OCI-LY3 (cell line): ENCODE results near the gene PDZD7.

Source experiments
- H2AFZ ChIP-seq: fragments of 200-600, 300-600 bp; shearing (Covaris generic); 2 replicates; pipeline ENCODE4 v1.6.0; 2014; ENCODE audit warnings: antibody characterized with exemption, low read depth, low read length
- H3K27ac ChIP-seq: fragments of 200-600, 300-600 bp; sonication (generic); 2 replicates; pipeline ENCODE4 v1.5.1; 2014; ENCODE audit warnings: mild to moderate bottlenecking, low read length, moderate library complexity, mixed read lengths
- H3K27me3 ChIP-seq: fragments of 200-600, 300-600 bp; sonication (generic); 2 replicates; pipeline ENCODE4 v1.6.1; 2014; ENCODE audit warnings: low read depth, low read length, mixed read lengths
- H3K36me3 ChIP-seq: fragments of 200-600, 300-600 bp; sonication (generic); replicated peaks from 2 replicates; pipeline ENCODE3; 2014; ENCODE audit warnings: low read depth, low read length, mixed read lengths
- H3K4me1 ChIP-seq: fragments of 300-600, 200-600 bp; sonication (generic); 2 replicates; pipeline ENCODE4 v1.6.1; 2014; ENCODE audit warnings: low read length, mixed read lengths
- H3K4me2 ChIP-seq: fragments of 200-600, 300-600 bp; sonication (generic); 2 replicates; pipeline ENCODE4 v1.6.1; 2014; ENCODE audit warnings: low read length, mixed read lengths
- H3K4me3 ChIP-seq: fragments of 300-600, 200-600 bp; sonication (generic); 2 replicates; pipeline ENCODE4 v1.5.1; 2014; ENCODE audit warnings: antibody characterized with exemption, mild to moderate bottlenecking, low read length, moderate library complexity
- H3K79me2 ChIP-seq: fragments of 300-600, 200-600 bp; shearing (Covaris generic); 2 replicates; pipeline ENCODE4 v1.6.1; 2014; ENCODE audit warnings: mild to moderate bottlenecking, low read length, mixed read lengths
- H3K9ac ChIP-seq: fragments of 300-600, 200-600 bp; shearing (Covaris generic); 2 replicates; pipeline ENCODE4 v1.6.0; 2014; ENCODE audit warnings: mild to moderate bottlenecking, low read length, moderate library complexity
- H3K9me3 ChIP-seq: fragments of 200-600, 300-600 bp; shearing (Covaris generic); 2 replicates; pipeline ENCODE4 v1.6.1; 2014; ENCODE audit warnings: low read length, mixed read lengths; ENCODE audit not compliant: insufficient read depth
- H4K20me1 ChIP-seq: fragments of 200-600, 300-600 bp; sonication (generic); 2 replicates; pipeline ENCODE4 v1.6.1; 2016; ENCODE audit warnings: low read length, mixed read lengths; ENCODE audit not compliant: insufficient read depth
- EZH2phosphoT487 ChIP-seq: fragments of 200-600 bp; shearing (Covaris generic); IDR thresholded peaks from 2 replicates; pipeline ENCODE4 v1.6.1; 2018; ENCODE audit warnings: antibody characterized with exemption, mixed run types, low read depth
- TF ChIP-seq, protein P1 (sequence below): fragments of 200-600, 300-600 bp; sonication (generic); IDR thresholded peaks from 2 replicates; pipeline ENCODE4 v1.5.1; 2014; ENCODE audit warnings: antibody characterized with exemption, low read length, low read depth

The PDZD7 gene

DNA sequence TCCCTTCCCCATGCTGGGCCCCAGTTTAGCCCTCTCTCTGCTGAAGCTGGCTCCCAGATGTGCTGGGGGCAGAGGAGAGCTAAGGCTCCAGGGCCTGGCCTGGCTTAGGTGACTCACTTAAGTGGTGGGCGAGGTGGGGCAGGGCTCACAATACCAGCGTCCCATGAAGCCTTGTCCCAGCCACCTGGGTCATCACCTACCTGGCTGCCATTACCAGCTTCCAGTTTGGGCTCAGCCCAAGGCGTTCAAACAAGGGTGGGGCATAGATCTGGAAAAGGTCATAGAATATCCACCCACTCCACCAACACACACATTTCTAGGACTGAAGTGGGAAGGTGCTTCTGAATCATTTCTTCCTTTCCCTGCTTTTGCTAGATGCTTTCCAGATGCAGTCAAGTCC, 39.2 kb upstream of the PDZD7 start:
- Histone ChIP-seq H3K4me1 (peaks cover 25% of the 10 kb centered on the region), H2AFZ (no peak overlapping the region)

DNA sequence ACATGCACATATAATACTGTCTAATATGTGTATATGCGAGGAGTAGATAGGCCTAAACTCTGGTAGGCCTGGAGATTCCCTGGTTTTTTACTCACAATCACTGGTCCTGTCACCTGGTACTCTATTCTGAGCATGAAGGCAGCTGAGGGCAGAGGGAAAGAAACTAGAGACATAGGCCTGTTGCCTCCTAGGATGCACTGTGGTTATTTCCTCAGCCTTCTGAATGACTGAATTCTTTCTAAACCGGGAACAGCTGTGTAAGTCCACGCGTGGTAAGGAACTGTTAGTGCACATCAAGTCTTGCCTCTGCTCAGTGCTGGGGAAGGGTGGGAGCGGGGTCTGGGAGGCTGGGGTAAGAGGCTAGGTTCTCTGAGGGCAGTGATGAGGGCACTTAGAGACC, 38.5 kb upstream of the PDZD7 start:
- no peaks in the 10 kb centered on the region for H3K79me2 ChIP-seq
- H3K27ac ChIP-seq, result no peak overlapping the region
- no peak overlapping the region for H3K4me3 ChIP-seq
- no peaks in the 10 kb centered on the region for H3K9me3 ChIP-seq
- peaks cover 25% of the 10 kb centered on the region for H3K4me1 ChIP-seq
- no peak overlapping the region for H3K9ac ChIP-seq
- H4K20me1 ChIP-seq, result no peaks in the 10 kb centered on the region
- no peaks in the 10 kb centered on the region for H3K36me3 ChIP-seq
- H2AFZ ChIP-seq, result no peak overlapping the region
- no peak overlapping the region for H3K4me2 ChIP-seq
- TF ChIP-seq, protein P1, sequence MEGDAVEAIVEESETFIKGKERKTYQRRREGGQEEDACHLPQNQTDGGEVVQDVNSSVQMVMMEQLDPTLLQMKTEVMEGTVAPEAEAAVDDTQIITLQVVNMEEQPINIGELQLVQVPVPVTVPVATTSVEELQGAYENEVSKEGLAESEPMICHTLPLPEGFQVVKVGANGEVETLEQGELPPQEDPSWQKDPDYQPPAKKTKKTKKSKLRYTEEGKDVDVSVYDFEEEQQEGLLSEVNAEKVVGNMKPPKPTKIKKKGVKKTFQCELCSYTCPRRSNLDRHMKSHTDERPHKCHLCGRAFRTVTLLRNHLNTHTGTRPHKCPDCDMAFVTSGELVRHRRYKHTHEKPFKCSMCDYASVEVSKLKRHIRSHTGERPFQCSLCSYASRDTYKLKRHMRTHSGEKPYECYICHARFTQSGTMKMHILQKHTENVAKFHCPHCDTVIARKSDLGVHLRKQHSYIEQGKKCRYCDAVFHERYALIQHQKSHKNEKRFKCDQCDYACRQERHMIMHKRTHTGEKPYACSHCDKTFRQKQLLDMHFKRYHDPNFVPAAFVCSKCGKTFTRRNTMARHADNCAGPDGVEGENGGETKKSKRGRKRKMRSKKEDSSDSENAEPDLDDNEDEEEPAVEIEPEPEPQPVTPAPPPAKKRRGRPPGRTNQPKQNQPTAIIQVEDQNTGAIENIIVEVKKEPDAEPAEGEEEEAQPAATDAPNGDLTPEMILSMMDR, result no peak
- no peak for TF ChIP-seq EZH2phosphoT487
- H3K27me3 ChIP-seq, result no peaks in the 10 kb centered on the region; the same call in 1 of the 2 replicates

More for the DNA sequence above, 39.2 kb upstream of the PDZD7 start:
- no peaks in the 10 kb centered on the region for H3K36me3 ChIP-seq
- TF ChIP-seq, protein P1, result no peak
- TF ChIP-seq EZH2phosphoT487, result no peak
- H3K9ac ChIP-seq, result no peak overlapping the region
- no peak overlapping the region for H3K4me3 ChIP-seq
- no peaks in the 10 kb centered on the region for H3K79me2 ChIP-seq
- H3K27ac ChIP-seq, result no peak overlapping the region
- no peaks in the 10 kb centered on the region for H3K9me3 ChIP-seq
- H3K27me3 ChIP-seq, result no peaks in the 10 kb centered on the region; the same call in 1 of the 2 replicates
- H3K4me2 ChIP-seq, result no peak overlapping the region
- no peaks in the 10 kb centered on the region for H4K20me1 ChIP-seq

DNA sequence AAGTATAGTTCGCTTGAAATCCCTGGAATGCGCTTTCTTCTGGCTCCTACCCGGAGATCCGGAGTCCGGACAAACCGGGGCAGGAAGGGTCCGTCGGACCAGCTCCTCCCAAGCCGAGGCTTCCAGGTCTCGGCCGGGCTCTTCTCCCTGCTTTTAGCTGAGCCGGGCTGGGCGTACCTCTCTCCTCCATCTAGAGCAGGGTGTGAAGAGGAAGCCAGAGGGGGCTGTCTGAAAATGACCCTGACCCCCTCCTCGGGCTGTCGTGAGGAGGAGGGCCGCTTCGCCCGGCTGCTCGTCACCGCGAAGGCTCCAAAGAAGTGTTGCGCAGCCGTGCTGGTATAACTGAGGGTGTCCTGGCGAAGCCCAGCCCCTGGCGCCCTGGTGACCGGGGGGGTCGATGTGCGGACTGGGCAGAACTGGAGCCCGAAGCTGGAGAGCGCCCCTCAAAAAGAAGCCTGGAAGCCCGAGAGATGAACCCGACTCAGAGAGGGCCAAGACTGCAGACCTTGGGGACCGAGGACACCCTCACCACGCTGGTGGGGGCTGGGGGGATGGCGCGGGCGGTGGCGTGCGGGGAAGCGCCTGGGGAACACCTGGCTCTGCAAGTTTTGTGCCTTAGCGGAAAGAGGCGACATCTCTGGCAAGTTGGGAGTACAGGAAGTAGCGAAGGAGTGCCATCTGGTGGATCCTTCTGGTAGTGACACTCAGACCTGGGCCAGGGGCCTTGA, 36.6 kb upstream of the PDZD7 start:
- Histone ChIP-seq H3K27ac (no peak overlapping the region), H3K4me3 (peak overlapping the region; percentile 82), H3K79me2 (no peaks in the 10 kb centered on the region), H3K9me3 (no peaks in the 10 kb centered on the region), H3K4me2 (peak overlapping the region; percentile 95), H2AFZ (peak overlapping the region; percentile 69), H3K9ac (peak overlapping the region; percentile 69), H4K20me1 (no peaks in the 10 kb centered on the region), H3K36me3 (no peaks in the 10 kb centered on the region), H3K4me1 (peaks cover 36% of the 10 kb centered on the region), H3K27me3 (no peaks in the 10 kb centered on the region; the same call in 1 of the 2 replicates)
- TF ChIP-seq, protein P1, result peak; percentile 70
- TF ChIP-seq EZH2phosphoT487, result no peak

DNA sequence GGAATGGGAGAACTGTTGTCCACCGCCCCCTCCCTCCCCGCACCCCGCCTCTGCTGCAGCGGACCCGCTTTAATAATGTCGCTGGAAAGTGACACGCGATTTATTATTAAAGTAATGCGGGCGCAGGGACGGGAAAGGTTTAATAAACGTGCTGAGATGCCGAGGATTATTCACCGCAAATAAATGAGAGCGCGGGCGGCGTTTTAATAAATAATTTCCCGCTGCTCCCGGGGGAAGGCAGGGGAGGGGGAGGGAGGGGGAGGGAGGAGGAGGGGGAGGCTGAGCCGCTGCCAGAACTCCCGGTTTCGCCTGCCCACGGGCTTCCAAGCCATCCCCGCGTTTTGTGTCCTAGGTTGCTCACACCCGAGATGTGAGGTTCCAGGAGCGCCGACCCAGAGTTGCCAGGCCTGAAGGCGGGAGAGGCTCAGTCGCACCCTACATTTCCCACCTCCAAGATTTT, 36.0 kb upstream of the PDZD7 start:
- no peaks in the 10 kb centered on the region for H3K9me3 ChIP-seq
- H3K4me2 ChIP-seq, result peak overlapping the region; percentile 95
- peak overlapping the region; percentile 69 for H2AFZ ChIP-seq

More for the DNA sequence above, 36.0 kb upstream of the PDZD7 start:
- H3K27me3 ChIP-seq, result no peaks in the 10 kb centered on the region; the same call in 1 of the 2 replicates
- H3K4me1 ChIP-seq, result peaks cover 36% of the 10 kb centered on the region
- H3K36me3 ChIP-seq, result no peaks in the 10 kb centered on the region
- H3K4me3 ChIP-seq, result peak overlapping the region; percentile 82
- peak overlapping the region; percentile 69 for H3K9ac ChIP-seq
- H3K27ac ChIP-seq, result no peak overlapping the region
- no peak for TF ChIP-seq EZH2phosphoT487
- TF ChIP-seq, protein P1, result no peak
- H4K20me1 ChIP-seq, result no peaks in the 10 kb centered on the region
- no peaks in the 10 kb centered on the region for H3K79me2 ChIP-seq
